ENCODE data around the gene PCDHA10. TPM values are rescaled to one million over a fixed set of nuclear protein-coding genes. Genes with fewer than 3 reads are reported as not detected.
"Not testable (repeated sequence)": the region's sequence is repeated elsewhere in the genome, so short reads cannot be mapped to it uniquely, and the experiment has no call there.

PCDHA10 gene
- total RNA-seq, 1 donor from 2014 or later, result 0.47 TPM

DNA sequence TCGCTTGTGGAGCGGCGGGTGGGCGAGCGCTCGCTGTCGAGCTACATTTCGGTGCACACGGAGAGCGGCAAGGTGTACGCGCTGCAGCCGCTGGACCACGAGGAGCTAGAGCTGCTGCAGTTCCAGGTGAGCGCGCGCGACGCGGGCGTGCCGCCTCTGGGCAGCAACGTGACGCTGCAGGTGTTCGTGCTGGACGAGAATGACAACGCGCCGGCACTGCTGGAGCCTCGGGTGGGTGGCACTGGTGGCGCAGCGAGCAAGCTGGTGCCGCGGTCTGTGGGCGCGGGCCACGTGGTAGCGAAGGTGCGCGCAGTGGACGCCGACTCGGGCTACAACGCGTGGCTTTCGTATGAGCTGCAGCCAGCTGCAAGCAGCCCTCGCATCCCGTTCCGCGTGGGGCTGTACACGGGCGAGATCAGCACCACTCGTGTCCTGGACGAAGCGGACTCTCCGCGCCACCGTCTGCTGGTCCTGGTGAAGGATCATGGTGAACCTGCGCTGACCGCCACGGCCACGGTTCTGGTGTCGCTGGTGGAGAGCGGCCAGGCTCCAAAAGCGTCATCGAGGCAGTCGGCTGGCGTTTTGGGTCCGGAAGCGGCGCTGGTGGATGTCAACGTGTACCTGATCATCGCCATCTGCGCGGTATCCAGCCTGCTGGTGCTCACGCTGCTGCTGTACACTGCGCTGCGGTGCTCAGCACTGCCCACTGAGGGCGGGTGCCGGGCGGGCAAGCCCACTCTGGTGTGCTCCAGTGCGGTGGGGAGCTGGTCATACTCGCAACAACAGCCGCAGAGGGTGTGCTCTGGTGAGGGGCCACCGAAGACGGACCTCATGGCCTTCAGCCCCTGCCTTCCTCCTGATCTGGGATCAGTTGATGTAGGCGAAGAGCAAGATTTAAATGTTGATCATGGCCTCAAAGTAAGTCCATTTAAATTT is 12.6 kb upstream of the PCDHA10 start:
- no peak for DNase-seq (ENCODE audit: extremely low read depth, low read depth, low spot score)

DNA sequence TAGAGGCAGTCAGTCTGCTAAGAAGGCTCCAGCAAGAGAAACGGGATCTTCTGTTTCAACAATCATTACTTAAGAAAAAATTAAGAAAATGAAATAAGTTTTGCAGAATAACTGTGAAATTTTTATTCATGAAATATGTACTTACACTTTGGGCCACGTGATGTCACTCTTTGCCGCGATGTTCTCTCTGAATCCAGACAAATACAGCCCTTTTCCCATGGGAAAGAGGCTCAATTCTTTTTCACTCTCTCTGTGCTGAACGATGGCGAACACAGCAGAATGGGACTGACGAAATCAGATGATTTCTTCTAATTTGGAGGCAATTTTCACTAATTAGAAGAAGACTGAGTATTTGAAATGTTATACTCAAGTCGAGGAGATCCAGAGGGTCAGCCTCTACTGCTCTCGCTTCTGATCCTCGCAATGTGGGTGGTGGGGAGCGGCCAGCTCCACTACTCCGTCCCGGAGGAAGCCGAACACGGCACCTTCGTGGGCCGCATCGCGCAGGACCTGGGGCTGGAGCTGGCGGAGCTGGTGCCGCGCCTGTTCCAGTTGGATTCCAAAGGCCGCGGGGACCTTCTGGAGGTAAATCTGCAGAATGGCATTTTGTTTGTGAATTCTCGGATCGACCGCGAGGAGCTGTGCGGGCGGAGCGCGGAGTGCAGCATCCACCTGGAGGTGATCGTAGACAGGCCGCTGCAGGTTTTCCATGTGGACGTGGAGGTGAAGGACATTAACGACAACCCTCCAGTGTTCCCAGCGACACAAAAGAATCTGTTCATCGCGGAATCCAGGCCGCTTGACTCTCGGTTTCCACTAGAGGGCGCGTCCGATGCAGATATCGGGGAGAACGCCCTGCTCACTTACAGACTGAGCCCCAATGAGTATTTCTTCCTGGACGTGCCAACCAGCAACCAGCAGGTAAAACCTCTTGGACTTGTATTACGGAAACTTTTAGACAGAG is 7.3 kb upstream of the PCDHA10 start, which contains the start of gene PCDHA9:
Gene PCDHA9, plus strand, starts transcription at position 244 of the 964 bp plus-strand sequence. Its CDS starts 114 bp downstream, at position 358.
- not testable (repeated sequence) for DNase-seq (ENCODE audit: extremely low read depth, low read depth, low spot score)

DNA sequence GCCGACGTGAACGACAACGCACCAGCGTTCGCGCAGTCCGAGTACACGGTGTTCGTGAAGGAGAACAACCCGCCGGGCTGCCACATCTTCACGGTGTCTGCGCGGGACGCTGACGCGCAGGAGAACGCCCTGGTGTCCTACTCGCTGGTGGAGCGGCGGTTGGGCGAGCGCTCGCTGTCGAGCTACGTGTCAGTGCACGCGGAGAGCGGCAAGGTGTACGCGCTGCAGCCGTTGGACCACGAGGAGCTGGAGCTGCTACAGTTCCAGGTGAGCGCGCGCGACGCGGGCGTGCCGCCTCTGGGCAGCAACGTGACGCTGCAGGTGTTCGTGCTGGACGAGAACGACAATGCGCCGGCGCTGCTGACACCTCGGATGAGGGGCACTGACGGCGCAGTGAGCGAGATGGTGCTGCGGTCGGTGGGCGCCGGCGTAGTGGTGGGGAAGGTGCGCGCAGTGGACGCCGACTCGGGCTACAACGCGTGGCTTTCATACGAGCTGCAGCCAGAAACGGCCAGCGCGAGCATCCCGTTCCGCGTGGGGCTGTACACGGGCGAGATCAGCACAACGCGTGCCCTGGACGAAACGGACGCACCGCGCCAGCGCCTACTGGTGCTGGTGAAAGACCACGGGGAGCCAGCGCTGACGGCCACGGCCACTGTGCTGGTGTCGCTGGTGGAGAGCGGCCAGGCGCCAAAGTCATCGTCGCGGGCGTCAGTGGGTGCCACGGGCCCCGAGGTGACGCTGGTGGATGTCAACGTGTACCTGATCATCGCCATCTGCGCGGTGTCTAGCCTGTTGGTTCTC is 5.7 kb upstream of the PCDHA10 start:
- not testable (repeated sequence) for DNase-seq (ENCODE audit: extremely low read depth, low read depth, low spot score)

DNA sequence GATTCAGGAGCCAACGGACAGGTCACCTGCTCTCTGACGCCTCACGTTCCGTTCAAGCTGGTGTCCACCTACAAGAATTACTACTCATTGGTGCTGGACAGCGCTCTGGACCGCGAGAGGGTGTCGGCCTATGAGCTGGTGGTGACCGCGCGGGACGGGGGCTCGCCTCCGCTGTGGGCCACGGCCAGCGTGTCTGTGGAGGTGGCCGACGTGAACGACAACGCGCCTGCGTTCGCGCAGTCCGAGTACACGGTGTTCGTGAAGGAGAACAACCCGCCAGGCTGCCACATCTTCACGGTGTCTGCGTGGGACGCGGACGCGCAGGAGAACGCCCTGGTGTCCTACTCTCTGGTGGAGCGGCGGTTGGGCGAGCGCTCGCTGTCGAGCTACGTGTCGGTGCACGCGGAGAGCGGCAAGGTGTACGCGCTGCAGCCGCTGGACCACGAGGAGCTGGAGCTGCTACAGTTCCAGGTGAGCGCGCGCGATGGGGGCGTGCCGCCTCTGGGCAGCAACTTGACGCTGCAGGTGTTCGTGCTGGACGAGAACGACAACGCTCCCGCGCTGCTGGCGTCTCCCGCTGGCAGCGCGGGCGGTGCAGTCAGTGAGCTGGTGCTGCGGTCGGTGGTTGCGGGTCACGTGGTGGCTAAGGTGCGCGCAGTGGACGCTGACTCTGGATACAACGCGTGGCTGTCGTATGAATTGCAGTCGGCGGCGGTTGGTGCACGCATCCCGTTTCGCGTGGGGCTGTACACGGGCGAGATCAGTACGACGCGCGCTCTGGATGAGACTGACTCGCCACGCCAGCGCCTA is 1.7 kb downstream of the PCDHA10 start:
- no peak for DNase-seq (ENCODE audit: extremely low read depth, low read depth, low spot score)

DNA sequence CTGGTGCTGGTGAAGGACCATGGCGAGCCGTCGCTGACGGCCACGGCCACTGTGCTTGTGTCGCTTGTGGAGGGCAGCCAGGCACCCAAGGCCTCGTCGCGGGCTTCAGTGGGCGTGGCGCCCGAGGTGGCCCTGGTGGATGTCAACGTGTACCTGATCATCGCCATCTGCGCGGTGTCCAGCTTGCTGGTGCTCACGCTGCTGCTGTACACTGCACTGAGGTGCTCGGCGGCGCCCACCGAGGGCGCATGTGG is 2.2 kb downstream of the PCDHA10 start:
- no peak for DNase-seq (ENCODE audit: extremely low read depth, low read depth, low spot score)

DNA sequence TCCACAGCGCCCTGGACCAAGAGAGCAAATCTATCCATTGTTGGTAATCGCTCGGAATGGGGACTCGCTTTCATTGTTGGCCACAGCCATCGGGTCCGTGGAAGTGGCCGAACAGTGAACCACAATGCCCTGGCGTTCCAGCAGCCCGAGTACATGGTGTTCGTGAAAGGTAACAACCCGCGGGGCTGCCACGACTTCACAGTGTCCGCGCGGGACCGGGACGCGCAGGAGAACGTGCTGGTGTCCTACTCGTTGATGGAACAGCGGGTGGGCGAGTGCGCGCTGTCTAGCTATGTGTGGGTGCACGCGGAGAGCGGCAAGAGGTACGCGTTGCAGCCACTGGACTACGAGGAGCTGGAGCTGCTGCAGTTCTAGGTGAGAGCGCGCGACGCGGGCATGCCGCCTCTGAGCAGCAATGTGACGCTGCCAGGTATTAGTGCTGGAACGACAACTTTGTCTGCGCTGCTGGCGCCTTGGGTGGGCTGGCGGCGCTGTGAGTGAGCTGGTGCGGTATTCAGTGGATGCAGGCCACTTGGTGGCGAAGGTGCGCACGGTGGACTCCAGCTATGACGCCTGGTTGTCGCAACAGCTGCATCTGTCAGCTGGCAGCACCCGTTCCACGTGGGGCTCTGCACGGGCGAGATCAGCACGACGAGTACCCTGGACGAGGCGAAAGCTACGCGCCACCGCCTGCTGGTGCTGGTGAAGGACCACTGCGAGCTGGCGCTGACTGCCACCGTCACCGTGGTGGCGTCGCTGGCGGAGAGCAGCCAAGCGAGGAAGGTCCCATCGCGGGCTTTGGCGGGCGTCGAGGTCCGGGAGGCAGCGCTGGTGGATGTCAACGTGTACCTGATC is 7.0 kb downstream of the PCDHA10 start:
- DNase-seq (ENCODE audit: extremely low read depth, low read depth, low spot score), result no peak

DNA sequence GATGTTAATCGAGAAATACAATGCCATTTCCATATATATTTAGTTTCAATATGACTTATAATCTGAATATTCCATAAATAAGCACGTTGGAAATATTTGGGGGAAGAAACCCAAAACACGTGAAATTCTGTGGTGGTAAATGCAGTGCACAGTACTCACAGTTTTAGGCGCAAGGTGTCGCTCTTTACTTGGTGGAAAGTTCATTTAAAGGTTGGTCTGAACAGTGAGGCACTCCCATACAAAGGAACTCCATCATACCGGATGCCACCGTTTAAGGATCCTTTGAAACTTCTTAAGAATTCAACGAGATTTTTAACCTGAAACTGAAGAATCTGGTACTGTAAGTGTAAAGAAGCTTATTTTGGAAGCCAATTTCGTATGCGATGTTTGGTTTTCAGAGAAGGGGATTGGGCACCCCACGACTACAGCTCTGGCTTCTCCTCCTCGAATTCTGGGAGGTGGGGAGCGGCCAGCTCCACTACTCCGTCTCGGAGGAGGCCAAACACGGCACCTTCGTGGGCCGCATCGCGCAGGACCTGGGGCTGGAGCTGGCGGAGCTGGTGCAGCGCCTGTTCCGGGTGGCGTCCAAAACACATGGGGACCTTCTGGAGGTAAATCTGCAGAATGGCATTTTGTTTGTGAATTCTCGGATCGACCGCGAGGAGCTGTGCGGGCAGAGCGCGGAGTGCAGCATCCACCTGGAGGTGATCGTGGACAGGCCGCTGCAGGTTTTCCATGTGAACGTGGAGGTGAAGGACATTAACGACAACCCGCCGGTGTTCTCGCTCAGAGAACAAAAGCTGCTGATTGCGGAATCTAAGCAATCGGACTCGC is 13.2 kb downstream of the PCDHA10 start, which contains the start of gene PCDHA11:
Gene PCDHA11, plus strand, starts transcription at position 237 of the 834 bp plus-strand sequence. Its CDS starts 147 bp downstream, at position 384.
- peak; percentile 4 for DNase-seq (ENCODE audit: extremely low read depth, low read depth, low spot score)

DNA sequence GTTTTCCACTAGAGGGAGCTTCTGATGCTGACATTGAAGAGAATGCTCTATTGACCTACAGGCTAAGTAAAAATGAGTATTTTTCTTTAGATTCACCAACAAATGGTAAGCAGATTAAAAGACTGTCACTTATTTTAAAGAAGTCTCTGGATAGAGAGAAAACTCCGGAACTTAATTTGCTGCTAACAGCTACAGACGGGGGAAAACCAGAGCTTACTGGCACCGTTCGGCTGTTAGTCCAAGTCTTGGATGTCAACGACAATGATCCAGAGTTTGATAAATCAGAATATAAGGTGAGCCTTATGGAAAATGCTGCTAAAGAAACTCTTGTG is 13.8 kb downstream of the PCDHA10 start:
- DNase-seq (ENCODE audit: extremely low read depth, low read depth, low spot score), result no peak

DNA sequence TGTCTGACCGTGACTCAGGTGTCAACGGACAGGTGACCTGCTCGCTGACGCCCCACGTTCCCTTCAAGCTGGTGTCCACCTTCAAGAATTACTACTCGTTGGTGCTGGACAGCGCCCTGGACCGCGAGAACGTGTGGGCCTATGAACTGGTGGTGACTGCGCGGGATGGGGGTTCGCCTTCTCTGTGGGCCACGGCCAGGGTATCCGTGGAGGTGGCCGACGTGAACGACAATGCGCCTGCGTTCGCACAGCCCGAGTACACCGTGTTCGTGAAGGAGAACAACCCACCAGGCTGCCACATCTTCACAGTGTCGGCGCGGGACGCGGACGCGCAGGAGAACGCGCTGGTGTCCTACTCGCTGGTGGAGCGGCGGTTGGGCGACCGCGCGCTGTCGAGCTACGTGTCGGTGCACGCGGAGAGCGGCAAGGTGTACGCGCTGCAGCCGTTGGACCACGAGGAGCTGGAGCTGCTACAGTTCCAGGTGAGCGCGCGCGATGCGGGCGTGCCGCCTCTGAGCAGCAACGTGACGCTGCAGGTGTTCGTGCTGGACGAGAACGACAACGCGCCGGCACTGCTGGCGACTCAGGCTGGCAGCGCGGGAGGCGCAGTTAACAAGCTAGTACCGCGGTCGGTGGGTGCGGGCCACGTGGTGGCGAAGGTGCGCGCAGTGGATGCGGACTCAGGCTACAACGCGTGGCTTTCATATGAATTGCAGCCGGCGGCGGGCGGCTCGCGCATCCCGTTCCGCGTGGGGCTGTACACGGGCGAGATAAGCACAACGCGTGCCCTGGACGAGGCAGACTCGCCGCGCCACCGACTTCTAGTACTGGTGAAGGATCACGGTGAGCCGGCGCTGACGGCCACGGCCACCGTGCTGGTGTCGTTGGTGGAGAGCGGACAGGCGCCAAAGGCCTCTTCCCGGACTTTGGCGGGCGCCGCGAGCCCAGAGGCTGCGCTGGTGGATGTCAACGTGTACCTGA is 14.8 kb downstream of the PCDHA10 start:
- DNase-seq (ENCODE audit: extremely low read depth, low read depth, low spot score), result no peak

DNA sequence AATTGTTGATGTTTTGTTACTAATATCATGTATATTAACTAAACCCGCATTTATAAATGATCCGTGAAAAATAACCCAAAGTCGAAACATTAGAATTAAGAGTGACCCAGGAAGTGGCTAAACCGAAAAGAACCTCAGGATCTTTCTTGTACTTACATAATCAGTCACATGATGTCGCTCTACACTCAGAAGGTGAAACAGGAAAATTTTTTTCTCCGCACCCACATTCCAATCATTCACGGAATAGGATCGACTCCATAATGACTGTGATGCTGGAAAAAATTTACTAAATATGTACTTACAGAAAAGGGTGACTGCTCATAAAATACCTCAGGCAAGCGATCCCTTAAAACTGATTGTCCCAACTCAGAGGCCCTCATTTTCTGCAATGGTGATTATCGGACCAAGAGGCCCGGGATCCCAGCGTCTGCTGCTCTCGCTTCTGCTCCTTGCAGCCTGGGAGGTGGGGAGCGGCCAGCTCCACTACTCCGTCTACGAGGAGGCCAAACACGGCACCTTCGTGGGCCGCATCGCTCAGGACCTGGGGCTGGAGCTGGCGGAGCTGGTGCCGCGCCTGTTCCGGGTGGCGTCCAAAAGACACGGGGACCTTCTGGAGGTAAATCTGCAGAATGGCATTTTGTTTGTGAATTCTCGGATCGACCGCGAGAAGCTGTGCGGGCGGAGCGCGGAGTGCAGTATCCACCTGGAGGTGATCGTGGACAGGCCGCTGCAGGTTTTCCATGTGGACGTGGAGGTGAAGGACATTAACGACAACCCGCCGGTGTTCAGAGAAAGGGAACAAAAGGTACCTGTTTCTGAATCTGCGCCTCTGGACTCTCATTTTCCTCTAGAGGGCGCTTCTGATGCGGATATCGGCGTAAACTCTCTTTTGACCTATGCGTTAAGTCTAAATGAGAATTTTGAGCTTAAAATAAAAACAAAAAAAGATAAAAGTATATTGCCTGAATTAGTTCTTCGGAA is 19.7 kb downstream of the PCDHA10 start, which contains the start of gene PCDHA12:
Gene PCDHA12, plus strand, starts transcription at position 224 of the 981 bp plus-strand sequence. Its CDS starts 165 bp downstream, at position 389.
- DNase-seq (ENCODE audit: extremely low read depth, low read depth, low spot score), result no peak

DNA sequence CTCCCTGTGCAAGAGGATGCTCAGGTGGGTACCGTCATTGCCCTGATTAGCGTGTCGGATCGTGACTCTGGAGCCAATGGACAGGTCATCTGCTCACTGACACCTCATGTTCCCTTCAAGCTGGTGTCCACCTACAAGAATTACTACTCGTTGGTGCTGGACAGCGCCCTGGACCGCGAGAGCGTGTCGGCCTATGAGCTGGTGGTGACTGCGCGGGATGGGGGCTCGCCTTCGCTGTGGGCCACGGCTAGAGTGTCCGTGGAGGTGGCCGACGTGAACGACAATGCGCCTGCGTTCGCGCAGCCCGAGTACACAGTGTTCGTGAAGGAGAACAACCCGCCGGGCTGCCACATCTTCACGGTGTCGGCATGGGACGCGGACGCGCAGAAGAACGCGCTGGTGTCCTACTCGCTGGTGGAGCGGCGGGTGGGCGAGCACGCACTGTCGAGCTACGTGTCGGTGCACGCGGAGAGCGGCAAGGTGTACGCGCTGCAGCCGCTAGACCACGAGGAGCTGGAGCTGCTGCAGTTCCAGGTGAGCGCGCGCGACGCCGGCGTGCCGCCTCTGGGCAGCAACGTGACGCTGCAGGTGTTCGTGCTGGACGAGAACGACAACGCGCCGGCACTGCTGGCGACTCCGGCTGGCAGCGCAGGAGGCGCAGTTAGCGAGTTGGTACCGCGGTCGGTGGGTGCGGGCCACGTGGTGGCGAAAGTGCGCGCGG is 21.0 kb downstream of the PCDHA10 start:
- DNase-seq (ENCODE audit: extremely low read depth, low read depth, low spot score), result not testable (repeated sequence)

DNA sequence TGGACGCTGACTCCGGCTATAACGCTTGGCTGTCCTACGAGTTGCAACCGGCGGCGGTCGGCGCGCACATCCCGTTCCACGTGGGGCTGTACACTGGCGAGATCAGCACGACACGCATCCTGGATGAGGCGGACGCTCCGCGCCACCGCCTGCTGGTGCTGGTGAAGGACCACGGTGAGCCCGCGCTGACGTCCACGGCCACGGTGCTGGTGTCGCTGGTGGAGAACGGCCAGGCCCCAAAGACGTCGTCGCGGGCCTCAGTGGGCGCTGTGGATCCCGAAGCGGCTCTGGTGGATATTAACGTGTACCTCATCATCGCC is 21.5 kb downstream of the PCDHA10 start:
- DNase-seq (ENCODE audit: extremely low read depth, low read depth, low spot score), result no peak

DNA sequence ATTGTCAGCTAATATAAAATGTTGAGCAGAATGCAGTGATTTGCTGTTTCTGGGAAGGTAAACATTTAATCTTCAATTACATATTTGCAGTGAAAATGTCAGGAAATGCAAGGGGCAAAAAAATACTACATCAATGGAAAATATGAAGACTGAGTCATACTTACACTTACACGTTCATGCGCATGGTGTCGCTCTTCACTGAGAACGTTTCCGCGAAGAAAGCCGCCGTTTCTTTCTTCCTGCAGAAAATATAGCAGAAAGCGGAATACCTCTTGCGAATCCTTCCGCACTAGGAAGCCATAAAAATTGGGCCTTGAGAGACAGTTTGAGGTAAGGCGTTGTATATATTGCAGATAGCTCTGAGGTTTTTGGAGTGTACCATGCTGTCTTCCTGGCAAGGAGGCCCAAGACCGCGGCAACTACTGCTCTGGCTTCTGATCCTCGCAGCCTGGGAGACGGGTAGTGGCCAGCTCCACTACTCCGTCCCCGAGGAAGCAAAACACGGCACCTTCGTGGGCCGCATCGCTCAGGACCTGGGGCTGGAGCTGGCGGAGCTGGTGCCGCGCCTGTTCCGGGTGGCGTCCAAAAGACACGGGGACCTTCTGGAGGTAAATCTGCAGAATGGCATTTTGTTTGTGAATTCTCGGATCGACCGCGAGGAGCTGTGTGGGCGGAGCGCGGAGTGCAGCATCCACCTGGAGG is 26.3 kb downstream of the PCDHA10 start, which contains the start of gene PCDHA13:
Gene PCDHA13, plus strand, starts transcription at position 236 of the 702 bp plus-strand sequence. Its CDS starts 145 bp downstream, at position 381.
- no peak for DNase-seq (ENCODE audit: extremely low read depth, low read depth, low spot score)

DNA sequence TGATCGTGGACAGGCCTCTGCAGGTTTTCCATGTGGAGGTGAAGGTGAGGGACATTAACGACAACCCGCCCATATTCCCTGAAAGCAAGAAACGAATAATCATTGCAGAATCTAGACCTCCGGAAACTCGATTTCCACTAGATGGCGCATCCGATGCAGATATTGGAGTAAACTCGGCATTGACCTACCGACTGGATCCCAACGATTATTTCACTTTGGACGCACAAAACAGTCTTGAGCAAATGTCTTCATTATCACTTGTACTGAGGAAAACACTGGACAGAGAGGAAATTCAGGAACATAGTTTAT is 26.8 kb downstream of the PCDHA10 start:
- DNase-seq (ENCODE audit: extremely low read depth, low read depth, low spot score), result no peak
